H9 (cell line): ENCODE results near the gene RNF13. TPM values are rescaled to one million over a fixed set of nuclear protein-coding genes. Genes with fewer than 3 reads are reported as not detected.

Experiments used
- DNase-seq: peaks from one replicate; pipeline ENCODE4 v3.0.0-alpha.2; 2017
- H2AFZ ChIP-seq: one replicate; pipeline ENCODE4 v1.6.1; 2013; ENCODE audit warnings: mild to moderate bottlenecking, low read length, control low read depth, moderate library complexity
- H2AK5ac ChIP-seq: 2 replicates; pipeline ENCODE4 v1.6.1; 2013; ENCODE audit warnings: low read length, control low read depth, mixed read lengths; ENCODE audit not compliant: insufficient read length
- H2BK120ac ChIP-seq: one replicate; pipeline ENCODE4 v1.6.1; 2013; ENCODE audit warnings: low read depth, mild to moderate bottlenecking, low read length, control low read depth, inconsistent platforms; ENCODE audit not compliant: poor library complexity, severe bottlenecking
- H2BK12ac ChIP-seq: 2 replicates; pipeline ENCODE4 v1.6.1; 2013; ENCODE audit warnings: low read length, control low read depth, mixed read lengths, low read depth; ENCODE audit not compliant: insufficient read length
- H2BK15ac ChIP-seq: 2 replicates; pipeline ENCODE4 v1.6.1; 2013; ENCODE audit warnings: low read depth, low read length, control low read depth
- H2BK20ac ChIP-seq: one replicate; pipeline ENCODE4 v1.6.1; 2013; ENCODE audit warnings: low read depth, mild to moderate bottlenecking, low read length, control low read depth, inconsistent platforms; ENCODE audit not compliant: poor library complexity, severe bottlenecking
- H2BK5ac ChIP-seq: 2 replicates; pipeline ENCODE4 v1.6.1; 2013; ENCODE audit warnings: low read length, control low read depth, mixed read lengths; ENCODE audit not compliant: insufficient read length
- H3K14ac ChIP-seq: 2 replicates; pipeline ENCODE4 v1.6.1; 2013; ENCODE audit warnings: low read length, control low read depth; ENCODE audit not compliant: insufficient read depth
- H3K18ac ChIP-seq: 2 replicates; pipeline ENCODE4 v1.6.1; 2013; ENCODE audit warnings: low read depth, mild to moderate bottlenecking, mixed read lengths, low read length, control low read depth; ENCODE audit not compliant: insufficient read length
- H3K23ac ChIP-seq: 2 replicates; pipeline ENCODE4 v1.6.1; 2013; ENCODE audit warnings: low read length, control low read depth, mixed read lengths, low read depth; ENCODE audit not compliant: insufficient read length
- H3K23me2 ChIP-seq: 2 replicates; pipeline ENCODE4 v1.6.1; 2013; ENCODE audit warnings: low read depth, mild to moderate bottlenecking, mixed read lengths, low read length, control low read depth; ENCODE audit not compliant: insufficient read length, poor library complexity, severe bottlenecking
- H3K27ac ChIP-seq: 2 replicates; pipeline ENCODE4 v1.5.1; 2013; ENCODE audit warnings: low read length, control low read depth, mixed read lengths, low read depth; ENCODE audit not compliant: insufficient read length
- H3K27me3 ChIP-seq: 2 replicates; pipeline ENCODE4 v1.6.1; 2013; ENCODE audit warnings: low read length, control low read depth, inconsistent platforms; ENCODE audit not compliant: insufficient read depth
- H3K4ac ChIP-seq: 2 replicates; pipeline ENCODE4 v1.6.1; 2013; ENCODE audit warnings: low read depth, mild to moderate bottlenecking, control low read depth, inconsistent platforms, low read length, moderate library complexity
- H3K4me1 ChIP-seq: 2 replicates; pipeline ENCODE4 v1.6.1; 2013; ENCODE audit warnings: low read length, control low read depth, inconsistent platforms; ENCODE audit not compliant: insufficient read depth
- H3K4me2 ChIP-seq: 2 replicates; pipeline ENCODE4 v1.6.1; 2013; ENCODE audit warnings: low read length, control low read depth, mixed read lengths; ENCODE audit not compliant: insufficient read length, insufficient read depth
- H3K56ac ChIP-seq: 2 replicates; pipeline ENCODE4 v1.6.1; 2013; ENCODE audit warnings: low read depth, mild to moderate bottlenecking, mixed read lengths, low read length, control low read depth; ENCODE audit not compliant: insufficient read length
- H3K79me1 ChIP-seq: 2 replicates; pipeline ENCODE4 v1.6.1; 2013; ENCODE audit warnings: low read depth, mild to moderate bottlenecking, moderate library complexity, low read length, control low read depth, inconsistent platforms; ENCODE audit not compliant: insufficient read depth, poor library complexity, severe bottlenecking
- H3K79me2 ChIP-seq: 2 replicates; pipeline ENCODE4 v1.6.1; 2013; ENCODE audit warnings: low read length, control low read depth, inconsistent platforms; ENCODE audit not compliant: insufficient read depth
- H3K9ac ChIP-seq: 2 replicates; pipeline ENCODE4 v1.6.1; 2013; ENCODE audit warnings: low read length, control low read depth, mixed read lengths; ENCODE audit not compliant: insufficient read length; ENCODE audit errors: extremely low read depth
- H3K9me3 ChIP-seq: one replicate; pipeline ENCODE4 v1.6.1; 2013; ENCODE audit warnings: low read depth, low read length, inconsistent platforms; ENCODE audit not compliant: control insufficient read depth
- H3T11ph ChIP-seq: one replicate; pipeline ENCODE4 v1.6.1; 2013; ENCODE audit warnings: mild to moderate bottlenecking, low read length, control low read depth, inconsistent platforms
- H4K20me1 ChIP-seq: one replicate; pipeline ENCODE4 v1.6.1; 2013; ENCODE audit not compliant: control insufficient read depth, insufficient read length, insufficient read depth
- H4K5ac ChIP-seq: 2 replicates; pipeline ENCODE4 v1.6.1; 2013; ENCODE audit warnings: low read depth, mild to moderate bottlenecking, mixed read lengths, low read length, control low read depth; ENCODE audit not compliant: insufficient read length
- H4K8ac ChIP-seq: replicated peaks from 2 replicates; pipeline ENCODE4 v1.6.1; 2013; ENCODE audit warnings: low read length, control low read depth, mixed read lengths, low read depth; ENCODE audit not compliant: insufficient read length
- H4K91ac ChIP-seq: 2 replicates; pipeline ENCODE4 v1.6.1; 2013; ENCODE audit warnings: low read depth, mild to moderate bottlenecking, moderate library complexity, mixed read lengths, low read length, control low read depth; ENCODE audit not compliant: insufficient read length
- H3K27ac Mint-ChIP-seq, 3 experiments: 2 replicates in 2 of 3; 3 replicates in 1 of 3; pipeline ENCODE4 v1.8.0; 2020 to 2021; ENCODE audit warnings: mixed read lengths in 3 of 3, mild to moderate bottlenecking in 1 of 3, moderate library complexity in 1 of 3
- H3K27me3 Mint-ChIP-seq: 2 replicates; pipeline ENCODE4 v1.8.0; 2021; ENCODE audit warnings: low read depth, mild to moderate bottlenecking, moderate library complexity, mixed read lengths
- H3K36me3 Mint-ChIP-seq, 3 experiments: 2 replicates in 2 of 3; 3 replicates in 1 of 3; pipeline ENCODE4 v1.8.0; 2020 to 2021; ENCODE audit warnings: low read depth in 3 of 3, mixed read lengths in 3 of 3; ENCODE audit not compliant: insufficient read depth in 1 of 3
- H3K4me1 Mint-ChIP-seq, 2 experiments: 2 replicates each; pipeline ENCODE4 v1.8.0; 2020; ENCODE audit warnings: mixed read lengths in 2 of 2
- H3K4me3 Mint-ChIP-seq, 2 experiments: 2 replicates in 1 of 2; 3 replicates in 1 of 2; pipeline ENCODE4 v1.8.0; 2020 to 2021; ENCODE audit warnings: mild to moderate bottlenecking in 2 of 2, mixed read lengths in 2 of 2, moderate library complexity in 1 of 2
- H3K9me3 Mint-ChIP-seq, 2 experiments: 2 replicates in 1 of 2; 3 replicates in 1 of 2; pipeline ENCODE4 v1.8.0; 2020; ENCODE audit warnings: mild to moderate bottlenecking in 2 of 2, mixed read lengths in 2 of 2, moderate library complexity in 1 of 2
- CTCF ChIP-seq: fragments of 200-600 bp; sonication (generic); conservative IDR thresholded peaks from 3 replicates; pipeline ENCODE4 v1.8.0; 2021; ENCODE audit warnings: antibody characterized with exemption, mild to moderate bottlenecking
- WGBS: extraction: QIAGEN DNeasy Blood & Tissue Kit; methylation state at CpG from one replicate; pipeline ENCODE4 v1.1.7; 2013; ENCODE audit warnings: missing lambda C conversion rate, low lambda C conversion rate, mixed read lengths; ENCODE audit not compliant: insufficient read length; ENCODE audit errors: extremely low coverage; 5-methylcytosine and 5-hydroxymethylcytosine counted together
- total RNA-seq: library from RNA; stranded (reverse); gene quantifications from 2 replicates; pipeline ENCODE4 v1.2.1, GENCODE V29; 2021

The RNF13 gene
- total RNA-seq, 1 experiment from 2014 or later, result 23.4 TPM

- Histone ChIP-seq H3K79me2 (peaks cover 3% of the 10 kb centered on the region; the same call in 1 of the 2 replicates), H3K23ac (no peak overlapping the region), H3K14ac (no peak overlapping the region), H3K79me1 (no peaks in the 10 kb centered on the region), H2BK12ac (no peak overlapping the region), H2BK5ac (no peak overlapping the region), H4K20me1 (no peaks in the 10 kb centered on the region), H3T11ph (no peak overlapping the region), H2AK5ac (no peak overlapping the region), H2AFZ (no peak overlapping the region), H3K4me2 (no peak overlapping the region), H3K56ac (no peak overlapping the region), H3K18ac (no peak overlapping the region), H3K27me3 (no peaks in the 10 kb centered on the region), H4K5ac (no peak overlapping the region), H3K4ac (no peak overlapping the region), H4K8ac (no peak overlapping the region), H3K9me3 (no peaks in the 10 kb centered on the region), H3K4me1 (no peaks in the 10 kb centered on the region), H3K23me2 (no peaks in the 10 kb centered on the region), H3K9ac (no peak overlapping the region), H2BK15ac (no peak overlapping the region), H3K27ac (no peak overlapping the region), H4K91ac (no peak overlapping the region), H2BK120ac (no peak overlapping the region), H2BK20ac (no peak overlapping the region)
- Mint-ChIP-seq H3K36me3 (peaks cover 5 to 10% (median 8%) of the 10 kb centered on the region in 3 experiments), H3K4me3 (no peak overlapping the region), H3K9me3 (peaks cover 4 to 5% of the 10 kb centered on the region in 2 experiments; a peak in 3 of 5 replicates), H3K27me3 (no peaks in the 10 kb centered on the region), H3K27ac (no peak overlapping the region; a peak in 1 of 7 replicates), H3K4me1 (no peaks in the 10 kb centered on the region)
- no peak for DNase-seq
- no peak for TF ChIP-seq CTCF
- WGBS, result no CpG with 5 or more reads among the region's 2 CpGs
Observed at GRCh38 chr3:149843502-149843901, 30.5 kb downstream of the RNF13 start.
